Ascending aorta (tissue), 2 donors: ENCODE data around the gene GNAQ. TPM values are rescaled to one million over a fixed set of nuclear protein-coding genes. Genes with fewer than 3 reads are reported as not detected.

Source experiments
- DNase-seq, 2 donors: peaks; one replicate each; pipeline ENCODE4 v3.0.0-alpha.2; 2019; ENCODE audit warnings: low spot score in 2 of 2
- H3K27ac ChIP-seq, 2 donors: fragments of 200-600 bp; sonication (generic); one replicate each; pipeline ENCODE4 v1.5.1; 2016 to 2017; ENCODE audit warnings: mild to moderate bottlenecking in 1 of 2
- H3K27me3 ChIP-seq: fragments of 200-600 bp; sonication (generic); one replicate; pipeline ENCODE4 v1.5.1; 2017
- H3K36me3 ChIP-seq, 2 donors: fragments of 200-600 bp; sonication (generic); one replicate each; pipeline ENCODE4 v1.5.1; 2016
- H3K4me1 ChIP-seq, 2 donors: fragments of 200-600 bp; sonication (generic); one replicate each; pipeline ENCODE4 v1.5.1; 2016 to 2017; ENCODE audit warnings: mild to moderate bottlenecking in 1 of 2
- H3K4me3 ChIP-seq, 2 donors: fragments of 200-600 bp; sonication (generic); one replicate each; pipeline ENCODE4 v1.5.1; 2016 to 2017; ENCODE audit warnings: mild to moderate bottlenecking in 1 of 2
- H3K9me3 ChIP-seq, 2 donors: fragments of 200-600 bp; sonication (generic); one replicate each; pipeline ENCODE4 v1.5.1; 2016
- CTCF ChIP-seq, 3 experiments: fragments of 200-600 bp in 2 of 3; fragments of 450-650 bp in 1 of 3; sonication (generic) in 2 of 3; IDR thresholded peaks; one replicate each; pipeline ENCODE4 v1.5.1; 2016 to 2019; ENCODE audit warnings: antibody characterized with exemption in 3 of 3, mild to moderate bottlenecking in 1 of 3, moderate library complexity in 1 of 3
- intact Hi-C: fragments of 100-400 bp; cut with DNase I; formaldehyde crosslinking; loops from one replicate; pipeline ENCODE4 v1.15.1; 2023
- total RNA-seq: library from RNA; depleted of rRNA; stranded (reverse); fragments of >200 nt; gene quantifications from one replicate; pipeline ENCODE4 v1.1.0, GENCODE V29; 2016

Gene GNAQ
- total RNA-seq, 1 donor from 2014 or later = 29.2 TPM

DNA sequence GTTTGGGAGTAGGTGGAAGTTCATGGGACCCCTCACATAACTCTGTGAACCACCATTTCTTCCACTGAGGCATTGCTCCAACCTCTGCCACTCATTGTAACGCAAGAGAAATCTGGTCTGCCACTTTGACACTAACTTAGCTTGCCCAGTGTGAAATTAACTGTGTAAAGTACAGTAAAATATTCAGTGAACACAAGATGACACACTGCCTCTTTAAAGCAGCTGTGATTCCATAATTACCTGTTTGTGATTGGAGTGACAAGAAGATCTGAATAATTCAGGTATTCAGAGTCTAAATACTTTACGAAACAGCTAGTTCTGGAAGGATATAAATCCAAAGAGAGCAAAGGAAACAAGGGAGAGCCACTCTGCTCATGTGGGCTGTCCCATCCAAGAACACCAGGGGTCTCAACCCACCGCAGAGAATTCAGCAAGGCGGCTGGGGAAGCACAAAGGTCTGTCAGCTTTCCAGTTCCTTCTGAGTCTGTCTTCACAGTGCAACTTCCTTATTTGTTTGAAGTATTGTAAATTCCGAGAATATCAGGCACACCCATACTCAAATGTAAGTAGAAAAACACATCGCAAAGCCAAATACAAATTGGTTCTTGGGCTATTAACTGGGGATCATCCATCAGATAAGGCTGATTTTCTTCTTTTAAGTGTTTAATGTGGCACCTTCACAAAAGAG, 86.9 kb downstream of the GNAQ start:
- no peak for DNase-seq
- TF ChIP-seq CTCF (IDR thresholded peaks at IDR 0.05) = no peak
- intact Hi-C loops = loop anchor here (5.0 kb wide), 2 partner anchors 88 to 97 kb away; partner anchors contain the start of gene GNAQ
- peak overlapping the region; percentile 58 to 77 for H3K27ac ChIP-seq
- H3K36me3 ChIP-seq = no peaks in the 10 kb centered on the region
- H3K9me3 ChIP-seq = no peaks in the 10 kb centered on the region
- no peak overlapping the region for H3K4me3 ChIP-seq
- peaks cover 6 to 55% of the 10 kb centered on the region in 2 donors for H3K4me1 ChIP-seq
- H3K27me3 ChIP-seq = no peaks in the 10 kb centered on the region

- DNase-seq = no peak
- Histone ChIP-seq H3K4me1 (peaks cover 6 to 62% of the 10 kb centered on the region in 2 donors), H3K27ac (peak overlapping the region; percentile 23 to 58), H3K9me3 (no peaks in the 10 kb centered on the region), H3K36me3 (no peaks in the 10 kb centered on the region), H3K27me3 (no peaks in the 10 kb centered on the region), H3K4me3 (no peak overlapping the region)
- intact Hi-C loops = no loop called here
- no peak for TF ChIP-seq CTCF (IDR thresholded peaks at IDR 0.05)
These were observed 88.6 kb downstream of the GNAQ start for GRCh38 chr9:77943057-77943456.

DNA sequence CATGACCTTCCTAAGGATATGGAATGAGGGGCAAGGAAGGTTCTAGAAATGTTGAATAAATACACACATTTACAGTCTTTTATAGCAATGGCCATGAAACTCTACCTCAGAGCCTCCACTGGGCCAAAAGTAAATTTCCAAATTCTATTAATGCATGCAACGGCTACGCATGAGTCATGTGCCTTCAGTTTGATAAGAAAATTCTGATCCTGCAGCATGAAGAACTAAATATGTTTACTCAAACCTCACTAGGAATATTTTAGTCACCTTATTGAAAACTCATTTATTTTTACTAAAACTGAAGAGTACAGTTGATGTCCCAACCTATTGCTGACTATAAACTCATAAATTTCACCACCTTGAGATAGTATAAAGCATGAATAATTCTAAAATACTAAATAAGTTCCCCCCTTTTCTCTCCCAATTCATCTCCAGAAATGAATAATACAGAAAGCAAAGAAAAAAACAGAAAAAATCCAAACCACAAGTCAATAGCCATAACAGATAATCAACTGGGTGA, 92.4 kb downstream of the GNAQ start:
- intact Hi-C loops = no loop called here
- TF ChIP-seq CTCF (IDR thresholded peaks at IDR 0.05) = no peak
- DNase-seq = no peak
- Histone ChIP-seq H3K4me3 (no peak overlapping the region), H3K27me3 (no peaks in the 10 kb centered on the region), H3K27ac (no peak overlapping the region), H3K9me3 (no peaks in the 10 kb centered on the region), H3K36me3 (no peaks in the 10 kb centered on the region), H3K4me1 (peaks cover 0 to 37% of the 10 kb centered on the region in 2 donors)

DNA sequence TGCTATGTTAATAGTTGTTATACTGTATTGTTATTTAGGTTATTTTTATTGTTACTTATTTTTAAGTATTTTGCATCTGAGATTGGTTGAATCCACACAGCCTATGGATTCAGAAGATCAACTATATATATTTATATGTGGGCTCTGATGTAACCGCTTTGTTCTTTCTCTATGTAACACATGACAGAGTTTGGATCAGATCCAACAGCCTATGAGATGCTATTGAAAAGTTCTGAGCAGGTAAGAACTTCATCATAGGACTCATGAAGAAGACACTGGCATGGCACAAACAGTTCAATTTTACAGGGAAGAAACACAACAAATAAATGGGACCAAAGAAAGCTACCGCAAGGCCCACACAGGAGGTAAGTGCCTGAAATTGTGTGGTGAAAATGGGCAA, 93.4 kb downstream of the GNAQ start:
- H3K36me3 ChIP-seq = no peaks in the 10 kb centered on the region
- no peak for DNase-seq
- H3K27me3 ChIP-seq = no peaks in the 10 kb centered on the region
- no peaks in the 10 kb centered on the region for H3K9me3 ChIP-seq
- intact Hi-C loops = no loop called here
- no peak for TF ChIP-seq CTCF (IDR thresholded peaks at IDR 0.05)
- peaks cover 0 to 31% of the 10 kb centered on the region in 2 donors for H3K4me1 ChIP-seq
- no peak overlapping the region for H3K27ac ChIP-seq
- no peak overlapping the region for H3K4me3 ChIP-seq

DNA sequence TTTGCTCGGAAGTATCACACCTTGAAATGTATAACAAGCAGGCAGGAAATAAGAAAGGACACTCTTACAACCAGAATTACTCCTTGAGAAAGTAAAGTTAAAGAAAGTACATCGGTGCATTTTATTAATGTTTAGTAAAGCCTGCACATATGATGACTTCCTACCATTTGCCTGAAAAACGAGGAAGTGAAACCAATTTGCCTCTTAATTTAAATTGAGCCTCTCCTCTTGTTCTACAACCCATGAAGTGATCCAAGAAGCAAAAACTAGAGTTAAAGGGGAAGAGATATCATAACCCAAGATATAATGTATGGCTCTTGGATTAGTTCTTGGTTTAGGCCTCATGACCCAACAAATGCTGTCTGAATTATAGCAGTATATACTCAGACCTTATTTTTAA, 95.6 kb downstream of the GNAQ start:
- no peak overlapping the region for H3K27ac ChIP-seq
- no peaks in the 10 kb centered on the region for H3K9me3 ChIP-seq
- no peaks in the 10 kb centered on the region for H3K36me3 ChIP-seq
- TF ChIP-seq CTCF (IDR thresholded peaks at IDR 0.05) = no peak
- no peak for DNase-seq
- H3K4me1 ChIP-seq = peaks cover 0 to 27% of the 10 kb centered on the region in 2 donors
- intact Hi-C loops = no loop called here
- H3K27me3 ChIP-seq = no peaks in the 10 kb centered on the region
- no peak overlapping the region for H3K4me3 ChIP-seq
